Gastrocnemius medialis (tissue), 4 donors: Measurements from ENCODE around the gene KLHL13. TPM values are rescaled to one million over a fixed set of nuclear protein-coding genes. Genes with fewer than 3 reads are reported as not detected.

Experiments
- ATAC-seq, 2 donors: fragments of 150-250 bp; one replicate each; pipeline ENCODE4 v1.9.1; 2016
- DNase-seq, 2 donors: peaks; one replicate each; pipeline ENCODE4 v3.0.0-alpha.2; 2019
- H3K27ac ChIP-seq, 4 donors: fragments of 200-600 bp; sonication (generic); 1 replicate in 1 of 4; 2 replicates in 3 of 4; pipeline ENCODE4 v1.5.1; 2016 to 2018; ENCODE audit warnings: mild to moderate bottlenecking in 2 of 4, moderate library complexity in 1 of 4
- H3K27me3 ChIP-seq, 3 donors: fragments of 200-600 bp; sonication (generic) in 2 of 3; 1 replicate in 1 of 3; 2 replicates in 2 of 3; pipeline versions ENCODE4 v1.5.1 to v1.6.0; 2016 to 2019; ENCODE audit warnings: mild to moderate bottlenecking in 1 of 3, moderate library complexity in 1 of 3
- H3K36me3 ChIP-seq, 2 donors: fragments of 200-600 bp; sonication (generic) in 1 of 2; one replicate each; pipeline ENCODE4 v1.5.1; 2017 to 2018
- H3K4me1 ChIP-seq, 2 donors: fragments of 200-600 bp; sonication (generic) in 1 of 2; one replicate each; pipeline ENCODE4 v1.5.1; 2016 to 2017; ENCODE audit warnings: mild to moderate bottlenecking in 2 of 2
- H3K4me3 ChIP-seq, 4 donors: fragments of 200-600 bp; sonication (generic) in 3 of 4; 1 replicate in 1 of 4; 2 replicates in 3 of 4; pipeline ENCODE4 v1.5.1; 2016 to 2019; ENCODE audit warnings: mild to moderate bottlenecking in 2 of 4
- H3K9me3 ChIP-seq, 3 donors: fragments of 200-600 bp; sonication (generic) in 2 of 3; 1 replicate in 1 of 3; 2 replicates in 2 of 3; pipeline ENCODE4 v1.5.1; 2016 to 2019
- POLR2A ChIP-seq, 2 donors: fragments of 450-650 bp; IDR thresholded peaks; one replicate each; pipeline ENCODE4 v1.6.1; 2017; ENCODE audit warnings: antibody characterized with exemption in 2 of 2, mild to moderate bottlenecking in 2 of 2, moderate library complexity in 2 of 2
- in situ Hi-C, 4 donors: fragments of 200-750 bp; cut with MboI; loops; one replicate each; pipeline versions ENCODE4 v1.15.0 to v1.8.0; 2017; ENCODE audit warnings: low sequenced_read_pairs in 4 of 4
- intact Hi-C: fragments of 100-400 bp; cut with DNase I; formaldehyde crosslinking; loops from one replicate; pipeline ENCODE4 v1.15.1; 2023; ENCODE audit warnings: low total_unique reads
- total RNA-seq, 4 donors: library from RNA; depleted of rRNA; stranded (reverse); fragments of >200 nt; gene quantifications; one replicate each; pipeline versions ENCODE4 v1.1.0 to v1.2.3, GENCODE V29; 2016
- TF ChIP-seq, protein P1 (sequence below), 5 experiments: fragments of 450-650 bp in 3 of 5; fragments of 200-600 bp in 2 of 5; sonication (generic) in 2 of 5; IDR thresholded peaks in 4 of 5; conservative IDR thresholded peaks in 1 of 5; 1 replicate in 4 of 5; 2 replicates in 1 of 5; pipeline ENCODE4 v1.5.1; 2016 to 2019; ENCODE audit warnings: antibody characterized with exemption in 5 of 5, mild to moderate bottlenecking in 3 of 5, moderate library complexity in 3 of 5

Gene KLHL13
- total RNA-seq, 4 donors from 2014 or later: 0.87 to 3.4 (median 1.0) TPM

DNA sequence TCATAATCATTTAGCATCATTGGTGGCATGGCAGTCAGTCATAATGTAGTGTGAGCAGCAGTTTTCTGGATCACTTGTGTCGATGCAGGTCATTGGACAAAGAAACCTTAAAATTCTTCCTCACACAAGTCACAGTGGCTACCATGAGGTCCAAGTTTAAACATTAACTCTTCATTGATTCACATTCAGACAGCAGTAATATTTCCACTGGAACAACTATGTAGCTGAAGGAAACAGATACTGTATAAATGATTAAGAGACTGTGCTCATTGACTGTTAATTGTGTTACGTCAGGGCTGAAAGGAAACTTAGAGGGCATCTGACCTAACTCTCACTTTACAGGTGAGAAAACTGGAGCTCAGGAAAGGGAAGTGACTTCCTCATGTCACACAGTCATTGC, 261.8 kb downstream of the KLHL13 start:
- no peak for DNase-seq
- H3K36me3 ChIP-seq: no peaks in the 10 kb centered on the region
- H3K27me3 ChIP-seq: no peaks in the 10 kb centered on the region
- no peak overlapping the region for H3K27ac ChIP-seq
- in situ Hi-C loops: no loop called here
- intact Hi-C loops: no loop called here
- H3K9me3 ChIP-seq: no peaks in the 10 kb centered on the region
- no peaks in the 10 kb centered on the region for H3K4me1 ChIP-seq
- no peak for ATAC-seq
- no peak for TF ChIP-seq POLR2A (IDR thresholded peaks at IDR 0.05)
- TF ChIP-seq, protein P1, sequence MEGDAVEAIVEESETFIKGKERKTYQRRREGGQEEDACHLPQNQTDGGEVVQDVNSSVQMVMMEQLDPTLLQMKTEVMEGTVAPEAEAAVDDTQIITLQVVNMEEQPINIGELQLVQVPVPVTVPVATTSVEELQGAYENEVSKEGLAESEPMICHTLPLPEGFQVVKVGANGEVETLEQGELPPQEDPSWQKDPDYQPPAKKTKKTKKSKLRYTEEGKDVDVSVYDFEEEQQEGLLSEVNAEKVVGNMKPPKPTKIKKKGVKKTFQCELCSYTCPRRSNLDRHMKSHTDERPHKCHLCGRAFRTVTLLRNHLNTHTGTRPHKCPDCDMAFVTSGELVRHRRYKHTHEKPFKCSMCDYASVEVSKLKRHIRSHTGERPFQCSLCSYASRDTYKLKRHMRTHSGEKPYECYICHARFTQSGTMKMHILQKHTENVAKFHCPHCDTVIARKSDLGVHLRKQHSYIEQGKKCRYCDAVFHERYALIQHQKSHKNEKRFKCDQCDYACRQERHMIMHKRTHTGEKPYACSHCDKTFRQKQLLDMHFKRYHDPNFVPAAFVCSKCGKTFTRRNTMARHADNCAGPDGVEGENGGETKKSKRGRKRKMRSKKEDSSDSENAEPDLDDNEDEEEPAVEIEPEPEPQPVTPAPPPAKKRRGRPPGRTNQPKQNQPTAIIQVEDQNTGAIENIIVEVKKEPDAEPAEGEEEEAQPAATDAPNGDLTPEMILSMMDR (IDR thresholded peaks at IDR 0.05 in 4 of 5, conservative IDR thresholded peaks at IDR 0.05 in 1 of 5): no peak
- H3K4me3 ChIP-seq: no peak overlapping the region

DNA sequence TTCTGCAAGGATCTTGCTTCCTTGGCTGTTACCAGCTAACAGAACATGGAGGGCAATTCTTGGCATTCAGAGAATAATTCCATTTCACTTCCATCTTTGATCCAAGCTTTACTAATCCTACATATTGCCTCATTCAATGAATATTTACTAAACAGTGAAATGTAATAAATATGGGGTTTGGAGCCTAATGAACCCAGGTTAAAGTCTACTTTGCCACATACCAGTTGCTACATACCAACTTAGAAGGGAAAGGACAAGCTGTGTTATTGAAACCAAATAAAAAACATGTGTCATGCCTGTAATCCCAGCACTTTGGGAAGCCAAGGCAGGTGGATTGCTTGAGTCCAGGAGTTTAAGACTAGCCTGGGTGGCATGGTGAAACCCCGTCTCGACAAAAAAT, 265.6 kb downstream of the KLHL13 start:
- no peak for TF ChIP-seq POLR2A (IDR thresholded peaks at IDR 0.05)
- Histone ChIP-seq H3K4me1 (no peaks in the 10 kb centered on the region), H3K4me3 (no peak overlapping the region), H3K9me3 (no peaks in the 10 kb centered on the region), H3K36me3 (no peaks in the 10 kb centered on the region), H3K27me3 (no peaks in the 10 kb centered on the region), H3K27ac (no peak overlapping the region)
- DNase-seq (no peak), ATAC-seq (no peak)
- in situ Hi-C loops: no loop called here
- intact Hi-C loops: no loop called here

Other genes starting within 250 kb of the KLHL13 start
- 10 to 100 TPM; 12.6 to 16.3 (median 14.1) TPM for gene WDR44, start 229.3 kb upstream of the KLHL13 start, total RNA-seq